ENCODE measurements around the gene DDX10. TPM values are rescaled to one million over a fixed set of nuclear protein-coding genes. Genes with fewer than 3 reads are reported as not detected.

Gene DDX10
- total RNA-seq, 1 experiment from 2014 or later, result 48.3 TPM

- TF ChIP-seq, protein P1, sequence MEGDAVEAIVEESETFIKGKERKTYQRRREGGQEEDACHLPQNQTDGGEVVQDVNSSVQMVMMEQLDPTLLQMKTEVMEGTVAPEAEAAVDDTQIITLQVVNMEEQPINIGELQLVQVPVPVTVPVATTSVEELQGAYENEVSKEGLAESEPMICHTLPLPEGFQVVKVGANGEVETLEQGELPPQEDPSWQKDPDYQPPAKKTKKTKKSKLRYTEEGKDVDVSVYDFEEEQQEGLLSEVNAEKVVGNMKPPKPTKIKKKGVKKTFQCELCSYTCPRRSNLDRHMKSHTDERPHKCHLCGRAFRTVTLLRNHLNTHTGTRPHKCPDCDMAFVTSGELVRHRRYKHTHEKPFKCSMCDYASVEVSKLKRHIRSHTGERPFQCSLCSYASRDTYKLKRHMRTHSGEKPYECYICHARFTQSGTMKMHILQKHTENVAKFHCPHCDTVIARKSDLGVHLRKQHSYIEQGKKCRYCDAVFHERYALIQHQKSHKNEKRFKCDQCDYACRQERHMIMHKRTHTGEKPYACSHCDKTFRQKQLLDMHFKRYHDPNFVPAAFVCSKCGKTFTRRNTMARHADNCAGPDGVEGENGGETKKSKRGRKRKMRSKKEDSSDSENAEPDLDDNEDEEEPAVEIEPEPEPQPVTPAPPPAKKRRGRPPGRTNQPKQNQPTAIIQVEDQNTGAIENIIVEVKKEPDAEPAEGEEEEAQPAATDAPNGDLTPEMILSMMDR (conservative IDR thresholded peaks at IDR 0.05), result no peak
- H3K27me3 ChIP-seq (ENCODE audit: insufficient read depth, low read length), result no peaks in the 10 kb centered on the region
- H2AFZ ChIP-seq (ENCODE audit: low read length), result no peak overlapping the region
- H2BK20ac ChIP-seq (ENCODE audit: low read depth, low read length, poor library complexity, severe bottlenecking), result peak overlapping the region; percentile 90
- no peak overlapping the region for H4K91ac ChIP-seq (ENCODE audit: insufficient read length, low read depth, low read length)
- H4K20me1 ChIP-seq (ENCODE audit: control insufficient read depth, insufficient read depth, insufficient read length), result no peaks in the 10 kb centered on the region
- H3K56ac ChIP-seq (ENCODE audit: insufficient read length, low read depth, low read length), result no peak overlapping the region
- no peak overlapping the region for H2BK12ac ChIP-seq (ENCODE audit: insufficient read length, low read depth, low read length)
- no peak overlapping the region for H3T11ph ChIP-seq (ENCODE audit: low read length)
- H3K4ac ChIP-seq (ENCODE audit: low read depth, low read length), result no peak overlapping the region
- H3K18ac ChIP-seq (ENCODE audit: insufficient read length, low read depth, low read length), result no peak overlapping the region
- H3K4me1 ChIP-seq (ENCODE audit: insufficient read depth, low read length), result no peaks in the 10 kb centered on the region
- no CpG with 5 or more reads among the region's 3 CpGs for WGBS (ENCODE audit: extremely low coverage, insufficient read length, low lambda C conversion rate)
- H4K8ac ChIP-seq (replicated peaks; ENCODE audit: insufficient read length, low read depth, low read length), result no peak overlapping the region
- Mint-ChIP-seq H3K27ac (peak overlapping the region; percentile 1 to 38 (median 17); a peak in 4 of 7 replicates), H3K4me3 (no peak overlapping the region), H3K27me3 (ENCODE audit: low read depth) (no peaks in the 10 kb centered on the region), H3K36me3 (ENCODE audit: insufficient read depth in 1 of 3, low read depth in 3 of 3) (no peaks in the 10 kb centered on the region), H3K9me3 (no peaks in the 10 kb centered on the region), H3K4me1 (peaks cover 27 to 28% of the 10 kb centered on the region in 2 experiments)
- H3K23me2 ChIP-seq (ENCODE audit: insufficient read length, low read depth, low read length, poor library complexity, severe bottlenecking), result no peaks in the 10 kb centered on the region
- H2BK5ac ChIP-seq (ENCODE audit: insufficient read length, low read length), result no peak overlapping the region
- no peaks in the 10 kb centered on the region; the same call in 1 of the 2 replicates for H3K79me2 ChIP-seq (ENCODE audit: insufficient read depth, low read length)
- no peak overlapping the region for H3K9ac ChIP-seq (ENCODE audit: extremely low read depth, insufficient read length, low read length)
- H2BK15ac ChIP-seq (ENCODE audit: low read depth, low read length), result no peak overlapping the region
- no peak overlapping the region for H3K23ac ChIP-seq (ENCODE audit: insufficient read length, low read depth, low read length)
- no peak overlapping the region for H3K4me2 ChIP-seq (ENCODE audit: insufficient read depth, insufficient read length, low read length)
- no peaks in the 10 kb centered on the region for H3K79me1 ChIP-seq (ENCODE audit: insufficient read depth, low read depth, low read length, poor library complexity, severe bottlenecking)
- H2BK120ac ChIP-seq (ENCODE audit: low read depth, low read length, poor library complexity, severe bottlenecking), result no peak overlapping the region
- no peak overlapping the region for H4K5ac ChIP-seq (ENCODE audit: insufficient read length, low read depth, low read length)
- H3K14ac ChIP-seq (ENCODE audit: insufficient read depth, low read length), result no peak overlapping the region
- H3K27ac ChIP-seq (ENCODE audit: insufficient read length, low read depth, low read length), result no peak overlapping the region
- DNase-seq, result no peak
- H2AK5ac ChIP-seq (ENCODE audit: insufficient read length, low read length), result no peak overlapping the region
- H3K9me3 ChIP-seq (ENCODE audit: control insufficient read depth, low read depth, low read length), result no peaks in the 10 kb centered on the region
Measured at GRCh38 chr11:108757630-108758029, 92.8 kb downstream of the DDX10 start.
